Vagina (tissue), 2 donors: ENCODE results near the gene TARS2. TPM values are rescaled to one million over a fixed set of nuclear protein-coding genes. Genes with fewer than 3 reads are reported as not detected.

Source experiments
- DNase-seq, 2 donors: peaks; one replicate each; pipeline ENCODE4 v3.0.0-alpha.2; 2017; ENCODE audit errors: extremely low spot score in 2 of 2
- H3K27ac ChIP-seq: fragments of 200-600 bp; sonication (generic); one replicate; pipeline ENCODE4 v1.5.1; 2019
- H3K27me3 ChIP-seq: fragments of 200-600 bp; sonication (generic); one replicate; pipeline ENCODE4 v1.5.1; 2019
- H3K36me3 ChIP-seq, 2 donors: fragments of 200-600 bp; sonication (generic); one replicate each; pipeline ENCODE4 v1.5.1; 2017 to 2019
- H3K4me1 ChIP-seq: fragments of 200-600 bp; sonication (generic); one replicate; pipeline ENCODE4 v1.5.1; 2019
- H3K4me3 ChIP-seq, 2 donors: fragments of 200-600 bp; sonication (generic); 1 replicate in 1 of 2; 2 replicates in 1 of 2; pipeline ENCODE4 v1.5.1; 2016 to 2019
- H3K9me3 ChIP-seq: fragments of 200-600 bp; sonication (generic); one replicate; pipeline ENCODE4 v1.5.1; 2019
- POLR2A ChIP-seq, 2 donors: fragments of 450-650 bp; IDR thresholded peaks; one replicate each; pipeline ENCODE4 v1.6.1; 2017; ENCODE audit warnings: antibody characterized with exemption in 2 of 2, mild to moderate bottlenecking in 2 of 2, moderate library complexity in 2 of 2
- POLR2AphosphoS5 ChIP-seq, 2 donors: sonication (generic); formaldehyde crosslinking; IDR thresholded peaks; one replicate each; pipeline ENCODE4 v1.9.0; 2017; ENCODE audit warnings: antibody characterized with exemption in 2 of 2, mild to moderate bottlenecking in 2 of 2, low read depth in 1 of 2; ENCODE audit not compliant: insufficient read depth in 1 of 2
- intact Hi-C: fragments of 100-400 bp; cut with DNase I; formaldehyde crosslinking; loops from one replicate; pipeline ENCODE4 v1.15.1; 2023
- total RNA-seq: library from RNA; depleted of rRNA; stranded (reverse); fragments of >200 nt; gene quantifications from one replicate; pipeline ENCODE4 v1.2.3, GENCODE V29; 2016
- TF ChIP-seq, protein P1 (sequence below), 3 experiments: fragments of 450-650 bp in 2 of 3; fragments of 200-600 bp in 1 of 3; sonication (generic) in 1 of 3; IDR thresholded peaks; one replicate each; pipeline ENCODE4 v1.5.1; 2017 to 2019; ENCODE audit warnings: antibody characterized with exemption in 3 of 3, mild to moderate bottlenecking in 2 of 3, moderate library complexity in 2 of 3

The TARS2 gene
- total RNA-seq, 1 donor from 2014 or later: 17.4 TPM

DNA sequence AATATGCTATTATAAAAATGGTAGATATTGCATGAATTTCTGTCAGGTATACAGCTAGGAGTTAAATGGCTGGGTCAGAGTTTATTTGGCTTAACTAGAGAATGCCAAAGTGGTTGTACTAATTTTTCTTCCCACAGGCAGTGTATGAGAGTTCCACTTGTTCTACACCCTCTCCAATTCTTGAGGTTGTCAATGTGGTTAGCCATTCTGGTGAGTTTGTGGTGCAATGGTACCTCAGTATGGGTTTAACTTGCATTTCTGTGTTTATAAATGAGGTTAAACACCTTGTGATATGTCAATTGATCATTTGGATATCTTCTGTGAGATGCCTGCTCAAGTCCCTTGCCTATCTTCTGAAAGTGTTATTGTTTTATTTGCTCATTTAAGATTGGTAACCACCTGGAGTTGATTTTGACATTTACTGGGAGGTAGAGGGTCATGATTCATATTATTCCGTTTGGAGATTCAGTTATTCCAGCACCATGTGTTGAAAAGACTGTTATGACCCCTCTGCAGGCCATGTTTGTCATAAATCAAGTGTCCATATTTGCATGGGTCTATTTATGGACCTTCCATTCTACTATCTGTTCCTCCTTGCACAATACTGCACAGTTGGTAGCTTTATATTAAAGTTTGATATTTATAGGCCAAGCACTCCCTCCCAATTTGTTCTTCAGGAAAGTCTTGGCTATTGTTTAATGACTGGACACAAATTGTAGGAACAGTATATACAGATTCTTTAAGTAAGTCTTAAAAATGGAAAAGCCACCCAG, 34.2 kb downstream of the TARS2 start:
- intact Hi-C loops: no loop called here
- Histone ChIP-seq H3K36me3 (no peaks in the 10 kb centered on the region), H3K4me3 (no peak overlapping the region), H3K9me3 (no peaks in the 10 kb centered on the region), H3K4me1 (no peaks in the 10 kb centered on the region), H3K27ac (no peak overlapping the region), H3K27me3 (no peaks in the 10 kb centered on the region)
- no peak for TF ChIP-seq POLR2AphosphoS5 (IDR thresholded peaks at IDR 0.05; ENCODE audit: insufficient read depth in 1 of 2, low read depth in 1 of 2)
- TF ChIP-seq, protein P1, sequence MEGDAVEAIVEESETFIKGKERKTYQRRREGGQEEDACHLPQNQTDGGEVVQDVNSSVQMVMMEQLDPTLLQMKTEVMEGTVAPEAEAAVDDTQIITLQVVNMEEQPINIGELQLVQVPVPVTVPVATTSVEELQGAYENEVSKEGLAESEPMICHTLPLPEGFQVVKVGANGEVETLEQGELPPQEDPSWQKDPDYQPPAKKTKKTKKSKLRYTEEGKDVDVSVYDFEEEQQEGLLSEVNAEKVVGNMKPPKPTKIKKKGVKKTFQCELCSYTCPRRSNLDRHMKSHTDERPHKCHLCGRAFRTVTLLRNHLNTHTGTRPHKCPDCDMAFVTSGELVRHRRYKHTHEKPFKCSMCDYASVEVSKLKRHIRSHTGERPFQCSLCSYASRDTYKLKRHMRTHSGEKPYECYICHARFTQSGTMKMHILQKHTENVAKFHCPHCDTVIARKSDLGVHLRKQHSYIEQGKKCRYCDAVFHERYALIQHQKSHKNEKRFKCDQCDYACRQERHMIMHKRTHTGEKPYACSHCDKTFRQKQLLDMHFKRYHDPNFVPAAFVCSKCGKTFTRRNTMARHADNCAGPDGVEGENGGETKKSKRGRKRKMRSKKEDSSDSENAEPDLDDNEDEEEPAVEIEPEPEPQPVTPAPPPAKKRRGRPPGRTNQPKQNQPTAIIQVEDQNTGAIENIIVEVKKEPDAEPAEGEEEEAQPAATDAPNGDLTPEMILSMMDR (IDR thresholded peaks at IDR 0.05): no peak
- TF ChIP-seq POLR2A (IDR thresholded peaks at IDR 0.05): no peak
- DNase-seq: no peak

DNA sequence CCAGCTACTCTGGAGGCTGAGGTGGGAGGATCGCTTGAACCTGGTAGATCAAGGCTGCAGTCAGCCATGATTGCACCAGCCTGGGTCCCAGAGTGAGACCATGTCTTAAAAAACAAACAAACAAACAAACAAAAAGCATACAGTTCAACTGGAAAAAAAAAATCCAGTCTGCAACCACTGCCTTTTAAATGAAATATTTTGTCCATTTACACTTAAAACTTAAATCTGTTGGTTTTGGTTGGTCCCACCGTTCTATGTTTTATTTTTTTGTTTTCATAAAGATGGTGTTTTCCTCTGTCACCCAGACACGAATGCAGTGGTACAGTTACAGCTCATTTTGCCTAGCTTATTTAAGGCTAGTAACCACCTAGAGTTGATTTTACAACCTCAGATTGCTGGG, 38.1 kb downstream of the TARS2 start:
- intact Hi-C loops: no loop called here
- DNase-seq: no peak
- TF ChIP-seq, protein P1 (IDR thresholded peaks at IDR 0.05): no peak
- TF ChIP-seq POLR2AphosphoS5 (IDR thresholded peaks at IDR 0.05; ENCODE audit: insufficient read depth in 1 of 2, low read depth in 1 of 2): no peak
- TF ChIP-seq POLR2A (IDR thresholded peaks at IDR 0.05): no peak
- Histone ChIP-seq H3K4me1 (peaks cover 12% of the 10 kb centered on the region), H3K4me3 (no peak overlapping the region), H3K27ac (no peak overlapping the region), H3K27me3 (no peaks in the 10 kb centered on the region), H3K9me3 (no peaks in the 10 kb centered on the region), H3K36me3 (no peaks in the 10 kb centered on the region)

DNA sequence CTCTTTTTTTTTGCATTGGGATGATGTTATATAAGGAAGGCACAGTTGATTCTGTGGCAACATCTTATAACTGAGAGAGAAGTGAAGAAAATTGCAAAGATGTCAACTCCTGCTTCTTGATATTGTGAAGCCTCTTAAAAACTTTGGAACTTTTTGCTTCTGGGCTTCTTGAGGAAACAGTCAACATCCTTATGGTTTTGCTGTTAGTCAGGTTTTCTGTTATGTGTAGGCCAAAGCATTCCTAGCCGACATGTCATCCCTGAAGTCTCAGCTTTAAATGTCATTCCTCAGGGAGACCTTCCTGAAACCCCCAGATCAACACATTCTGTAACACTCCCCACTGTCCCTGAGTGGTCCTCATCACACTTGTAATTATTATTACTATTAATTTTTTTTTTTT, 41.0 kb downstream of the TARS2 start:
- H3K36me3 ChIP-seq: no peaks in the 10 kb centered on the region
- no peak for DNase-seq
- no peak overlapping the region for H3K27ac ChIP-seq
- H3K9me3 ChIP-seq: no peaks in the 10 kb centered on the region
- H3K27me3 ChIP-seq: no peaks in the 10 kb centered on the region
- intact Hi-C loops: no loop called here
- H3K4me1 ChIP-seq: peaks cover 26% of the 10 kb centered on the region
- TF ChIP-seq POLR2A (IDR thresholded peaks at IDR 0.05): no peak
- TF ChIP-seq, protein P1 (IDR thresholded peaks at IDR 0.05): no peak
- no peak for TF ChIP-seq POLR2AphosphoS5 (IDR thresholded peaks at IDR 0.05; ENCODE audit: insufficient read depth in 1 of 2, low read depth in 1 of 2)
- H3K4me3 ChIP-seq: no peak overlapping the region

DNA sequence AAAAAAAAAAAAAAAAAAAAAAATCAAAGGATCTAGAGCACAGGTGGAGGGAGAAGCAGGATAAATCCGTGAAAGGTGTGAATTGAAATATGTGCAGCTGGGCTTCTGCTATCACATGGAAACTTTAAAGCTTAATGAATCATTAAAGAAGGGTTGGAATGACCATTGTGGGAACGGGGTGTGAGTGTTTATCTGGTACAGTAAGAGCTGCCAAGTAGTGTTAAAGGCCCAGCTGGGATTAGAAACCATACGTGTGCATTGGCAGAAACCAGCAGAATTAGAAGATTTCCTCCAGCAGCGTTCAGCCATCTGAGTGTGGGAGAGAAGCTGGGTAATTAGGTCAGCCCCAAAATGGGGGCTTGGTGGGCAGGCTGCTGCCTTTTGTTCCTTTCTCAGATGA, 41.8 kb downstream of the TARS2 start:
- H3K9me3 ChIP-seq: no peaks in the 10 kb centered on the region
- TF ChIP-seq, protein P1 (IDR thresholded peaks at IDR 0.05): no peak
- TF ChIP-seq POLR2AphosphoS5 (IDR thresholded peaks at IDR 0.05; ENCODE audit: insufficient read depth in 1 of 2, low read depth in 1 of 2): peak in 1 of 2 donors; percentile 69
- TF ChIP-seq POLR2A (IDR thresholded peaks at IDR 0.05): no peak
- H3K27ac ChIP-seq: peak overlapping the region; percentile 36

DNA sequence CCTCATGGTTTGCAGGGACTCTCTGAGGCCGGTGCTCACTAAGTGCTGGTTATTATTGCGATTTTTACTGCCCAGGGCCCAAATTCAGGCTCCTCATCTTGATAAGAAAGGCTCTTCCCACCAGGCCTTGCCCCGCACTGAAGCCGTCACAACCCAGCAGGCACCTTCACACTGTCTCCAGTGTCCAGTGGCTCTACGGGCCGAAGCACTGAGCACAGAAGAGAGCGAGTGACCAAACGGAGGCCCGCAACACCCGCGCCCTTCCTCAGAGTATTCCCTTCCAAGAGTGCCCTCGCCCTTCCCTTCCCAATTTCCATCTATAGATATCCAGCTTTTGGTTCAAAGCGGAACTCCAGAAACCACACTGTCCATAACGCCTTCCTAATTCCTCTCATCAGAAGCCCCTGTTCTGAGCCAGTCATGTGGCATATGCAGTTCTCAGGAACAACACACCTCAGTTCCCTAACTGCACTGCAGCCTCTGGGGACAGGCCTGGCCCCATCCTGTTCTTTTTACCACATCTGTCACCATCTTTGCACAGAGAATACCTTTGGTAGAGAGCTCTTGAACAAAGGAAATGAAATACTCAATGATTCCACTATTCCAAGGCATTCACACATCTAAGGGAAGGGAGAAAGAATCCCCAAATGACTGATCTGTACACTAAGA, 43.4 kb downstream of the TARS2 start:
- H3K9me3 ChIP-seq: no peaks in the 10 kb centered on the region
- no peaks in the 10 kb centered on the region for H3K27me3 ChIP-seq
- TF ChIP-seq POLR2A (IDR thresholded peaks at IDR 0.05) (no peak), POLR2AphosphoS5 (IDR thresholded peaks at IDR 0.05; ENCODE audit: insufficient read depth in 1 of 2, low read depth in 1 of 2) (no peak)
- TF ChIP-seq, protein P1 (IDR thresholded peaks at IDR 0.05): no peak
- intact Hi-C loops: no loop called here
- H3K36me3 ChIP-seq: no peaks in the 10 kb centered on the region
- DNase-seq: no peak
- peaks cover 42% of the 10 kb centered on the region for H3K4me1 ChIP-seq
- no peak overlapping the region for H3K27ac ChIP-seq
- H3K4me3 ChIP-seq: no peak overlapping the region

More for the DNA sequence above, 41.8 kb downstream of the TARS2 start:
- H3K27me3 ChIP-seq: no peaks in the 10 kb centered on the region
- no peak for DNase-seq
- no peaks in the 10 kb centered on the region for H3K36me3 ChIP-seq
- no peak overlapping the region for H3K4me3 ChIP-seq
- intact Hi-C loops: no loop called here
- peaks cover 34% of the 10 kb centered on the region for H3K4me1 ChIP-seq
